Lower leg skin (tissue), 3 donors: ENCODE results near the gene UQCRQ.

Experiments
- POLR2A ChIP-seq, 2 donors: fragments of 450-650 bp; IDR thresholded peaks; one replicate each; pipeline ENCODE4 v1.6.1; 2016 to 2017; ENCODE audit warnings: antibody characterized with exemption in 2 of 2, mild to moderate bottlenecking in 1 of 2, moderate library complexity in 1 of 2
- TF ChIP-seq, protein P1 (sequence below), 3 donors: fragments of 450-650 bp; IDR thresholded peaks; one replicate each; pipeline ENCODE4 v1.5.1; 2016; ENCODE audit warnings: antibody characterized with exemption in 3 of 3, mild to moderate bottlenecking in 3 of 3, moderate library complexity in 2 of 3

DNA sequence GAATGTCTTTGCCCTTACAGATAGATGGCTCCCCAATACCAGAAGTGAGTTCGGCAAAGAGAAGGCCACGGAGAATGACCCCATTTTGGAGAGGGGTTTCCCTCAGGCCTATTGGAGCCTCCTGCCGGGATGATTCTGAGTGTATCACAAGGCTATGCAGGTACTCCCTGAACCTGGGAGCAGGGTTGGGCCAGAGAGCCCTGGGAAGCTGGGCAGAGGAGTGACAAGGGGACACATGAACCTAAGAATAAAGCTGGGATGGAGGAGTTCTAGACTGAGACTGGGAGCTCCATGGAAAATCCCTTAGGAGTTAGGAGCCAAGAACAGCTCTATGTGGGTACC lies 7.5 kb downstream of the UQCRQ start:
- TF ChIP-seq, protein P1, sequence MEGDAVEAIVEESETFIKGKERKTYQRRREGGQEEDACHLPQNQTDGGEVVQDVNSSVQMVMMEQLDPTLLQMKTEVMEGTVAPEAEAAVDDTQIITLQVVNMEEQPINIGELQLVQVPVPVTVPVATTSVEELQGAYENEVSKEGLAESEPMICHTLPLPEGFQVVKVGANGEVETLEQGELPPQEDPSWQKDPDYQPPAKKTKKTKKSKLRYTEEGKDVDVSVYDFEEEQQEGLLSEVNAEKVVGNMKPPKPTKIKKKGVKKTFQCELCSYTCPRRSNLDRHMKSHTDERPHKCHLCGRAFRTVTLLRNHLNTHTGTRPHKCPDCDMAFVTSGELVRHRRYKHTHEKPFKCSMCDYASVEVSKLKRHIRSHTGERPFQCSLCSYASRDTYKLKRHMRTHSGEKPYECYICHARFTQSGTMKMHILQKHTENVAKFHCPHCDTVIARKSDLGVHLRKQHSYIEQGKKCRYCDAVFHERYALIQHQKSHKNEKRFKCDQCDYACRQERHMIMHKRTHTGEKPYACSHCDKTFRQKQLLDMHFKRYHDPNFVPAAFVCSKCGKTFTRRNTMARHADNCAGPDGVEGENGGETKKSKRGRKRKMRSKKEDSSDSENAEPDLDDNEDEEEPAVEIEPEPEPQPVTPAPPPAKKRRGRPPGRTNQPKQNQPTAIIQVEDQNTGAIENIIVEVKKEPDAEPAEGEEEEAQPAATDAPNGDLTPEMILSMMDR (IDR thresholded peaks at IDR 0.05) = no peak
- TF ChIP-seq POLR2A (IDR thresholded peaks at IDR 0.05) = no peak
